HepG2 (cell line): ENCODE data around the gene COL9A3.

Experiments
- ARID3A ChIP-seq: IDR thresholded peaks from 2 replicates; pipeline ENCODE4 v1.6.1; 2012; ENCODE audit warnings: low read depth, low read length, improper control_type of control experiment
- ATRX ChIP-seq: sonication (generic); formaldehyde crosslinking; IDR thresholded peaks from 2 replicates; pipeline ENCODE4 v1.4.0; 2020; ENCODE audit warnings: missing genetic modification reagents, borderline replicate concordance
- BRCA1 ChIP-seq: sonication (generic); formaldehyde crosslinking; IDR thresholded peaks from 2 replicates; pipeline ENCODE4 v1.4.0; 2020; ENCODE audit warnings: missing genetic modification reagents
- CEBPB ChIP-seq: IDR thresholded peaks from 2 replicates; pipeline ENCODE4 v1.6.1; 2011; ENCODE audit warnings: low read depth, low read length, improper control_type of control experiment, borderline replicate concordance
- CENPT ChIP-seq: sonication (generic); formaldehyde crosslinking; IDR thresholded peaks from 2 replicates; pipeline ENCODE4 v1.8.0; 2022; ENCODE audit warnings: low read depth, mild to moderate bottlenecking, moderate library complexity, missing genetic modification reagents
- DPF2 ChIP-seq: sonication (generic); formaldehyde crosslinking; IDR thresholded peaks from 2 replicates; pipeline ENCODE4 v1.4.0; 2020; ENCODE audit warnings: mild to moderate bottlenecking, low read depth, missing genetic modification reagents, borderline replicate concordance
- DRAP1 ChIP-seq: IDR thresholded peaks from 2 replicates; pipeline ENCODE4 v1.6.1; 2016; ENCODE audit warnings: missing genetic modification reagents, missing compliant biosample characterization
- KDM1A ChIP-seq: IDR thresholded peaks from 2 replicates; pipeline ENCODE4 v1.6.1; 2016; ENCODE audit warnings: missing compliant biosample characterization
- MAFK ChIP-seq, 2 experiments: IDR thresholded peaks in 1 of 2; conservative IDR thresholded peaks in 1 of 2; 2 replicates each; pipeline ENCODE4 v1.6.1; 2011; ENCODE audit warnings: improper control_type of control experiment in 2 of 2, low read length in 2 of 2
- MNT ChIP-seq: fragments of 450-650 bp; IDR thresholded peaks from 2 replicates; pipeline ENCODE4 v1.6.1; 2016
- POLR2AphosphoS2 ChIP-seq: IDR thresholded peaks from 2 replicates; pipeline ENCODE4 v1.6.1; 2011; ENCODE audit warnings: low read depth, low read length, improper control_type of control experiment
- POLR2AphosphoS5 ChIP-seq: IDR thresholded peaks from 2 replicates; pipeline ENCODE4 v1.6.1; 2012; ENCODE audit warnings: low read depth, low read length
- STAG1 ChIP-seq: sonication (generic); formaldehyde crosslinking; IDR thresholded peaks from 2 replicates; pipeline ENCODE4 v1.4.0; 2020; ENCODE audit warnings: missing genetic modification reagents
- TARDBP ChIP-seq: sonication (generic); formaldehyde crosslinking; IDR thresholded peaks from 2 replicates; pipeline ENCODE4 v1.8.0; 2022; ENCODE audit warnings: mild to moderate bottlenecking, missing genetic modification reagents

- TF ChIP-seq POLR2AphosphoS5: no peak
- no peak for TF ChIP-seq ATRX (CRISPR knock-in tag)
- no peak for TF ChIP-seq POLR2AphosphoS2
- TF ChIP-seq CENPT (CRISPR knock-in tag): no peak
- TF ChIP-seq DRAP1 (CRISPR knock-in tag): no peak
- no peak for TF ChIP-seq DPF2 (CRISPR knock-in tag)
- TF ChIP-seq MAFK (conservative IDR thresholded peaks at IDR 0.05 in 1 of 2, IDR thresholded peaks at IDR 0.05 in 1 of 2; ENCODE audit: low read length in 2 of 2): no peak
- no peak for TF ChIP-seq KDM1A
- TF ChIP-seq BRCA1: no peak
- TF ChIP-seq TARDBP: no peak
- no peak for TF ChIP-seq STAG1 (CRISPR knock-in tag)
- no peak for TF ChIP-seq CEBPB
- TF ChIP-seq MNT: no peak
- TF ChIP-seq ARID3A: no peak
These were observed 36.6 kb upstream of the COL9A3 start for GRCh38 chr20:62780204-62780603.
